K562 (cell line): ENCODE data around the gene SGPL1. TPM values are rescaled to one million over a fixed set of nuclear protein-coding genes. Genes with fewer than 3 reads are reported as not detected.

Experiments
- CREM ChIP-seq: IDR thresholded peaks from 2 replicates; pipeline ENCODE4 v1.6.1; 2014; ENCODE audit warnings: antibody characterized with exemption, low read depth
- KLF10 ChIP-seq: fragments of 250-450 bp; sonication (Bioruptor Pico); IDR thresholded peaks from 2 replicates; pipeline ENCODE4 v1.6.1; 2021; ENCODE audit warnings: matching md5 sums
- RNF219 ChIP-seq: fragments of 250-450 bp; sonication (Bioruptor Pico); IDR thresholded peaks from 2 replicates; pipeline ENCODE4 v1.5.0; 2022; ENCODE audit warnings: mild to moderate bottlenecking
- U2AF1 ChIP-seq: fragments of 200-400 bp; formaldehyde crosslinking; optimal IDR thresholded peaks from 2 replicates; pipeline ENCODE3; 2017; ENCODE audit warnings: mild to moderate bottlenecking, low read depth, low read length, moderate library complexity
- ZHX1 ChIP-seq: fragments of 150-350 bp; conservative IDR thresholded peaks from 2 replicates; pipeline ENCODE4 v1.6.1; 2014; ENCODE audit warnings: low read length
- ZNF449 ChIP-seq: fragments of 250-450 bp; sonication (Bioruptor Pico); IDR thresholded peaks from 2 replicates; pipeline ENCODE4 v1.8.0; 2022; ENCODE audit warnings: moderate library complexity, mild to moderate bottlenecking, inconsistent platforms
- ZNF583 ChIP-seq: fragments of 250-450 bp; sonication (Bioruptor Pico); IDR thresholded peaks from 2 replicates; pipeline ENCODE4 v1.4.0; 2020
- polyA plus RNA-seq, 8 experiments: library from polyadenylated mRNA; depleted of rRNA in 4 of 8; stranded (reverse) in 5 of 8; unstranded in 3 of 8; fragments of >200 nt; fragmentation: Nextera tagmentation in 2 of 8; fragmentation: Illumina TruSeq in 1 of 8; extraction: Ambion mirVana in 2 of 8; extraction: Trizol in 1 of 8; gene quantifications; 2 replicates each; pipeline versions ENCODE4 v1.2.1 to v1.2.3, GENCODE V29; 2011 to 2014; ENCODE audit warnings: inconsistent platforms in 1 of 8, missing spikeins in 1 of 8
- total RNA-seq, 7 experiments: library from RNA; depleted of rRNA in 6 of 7; stranded (reverse); fragments of >200 nt in 6 of 7; fragmentation: Illumina TruSeq in 2 of 7; extraction: Trizol in 2 of 7; gene quantifications; 2 replicates each; pipeline versions ENCODE4 v1.2.1 to v1.2.3, GENCODE V29; 2011 to 2021; ENCODE audit warnings: low replicate concordance in 1 of 7
- TF ChIP-seq, protein P1 (sequence below): fragments of 450-650 bp; IDR thresholded peaks from 2 replicates; pipeline ENCODE4 v1.6.1; 2016; ENCODE audit warnings: mild to moderate bottlenecking, moderate library complexity

The SGPL1 gene
- total and polyA plus RNA-seq, 9 of the 15 experiments (the other 6 are each of a cell fraction or from before 2014, with no cell fraction given) = 6.0 to 18.0 (median 8.7) TPM

DNA sequence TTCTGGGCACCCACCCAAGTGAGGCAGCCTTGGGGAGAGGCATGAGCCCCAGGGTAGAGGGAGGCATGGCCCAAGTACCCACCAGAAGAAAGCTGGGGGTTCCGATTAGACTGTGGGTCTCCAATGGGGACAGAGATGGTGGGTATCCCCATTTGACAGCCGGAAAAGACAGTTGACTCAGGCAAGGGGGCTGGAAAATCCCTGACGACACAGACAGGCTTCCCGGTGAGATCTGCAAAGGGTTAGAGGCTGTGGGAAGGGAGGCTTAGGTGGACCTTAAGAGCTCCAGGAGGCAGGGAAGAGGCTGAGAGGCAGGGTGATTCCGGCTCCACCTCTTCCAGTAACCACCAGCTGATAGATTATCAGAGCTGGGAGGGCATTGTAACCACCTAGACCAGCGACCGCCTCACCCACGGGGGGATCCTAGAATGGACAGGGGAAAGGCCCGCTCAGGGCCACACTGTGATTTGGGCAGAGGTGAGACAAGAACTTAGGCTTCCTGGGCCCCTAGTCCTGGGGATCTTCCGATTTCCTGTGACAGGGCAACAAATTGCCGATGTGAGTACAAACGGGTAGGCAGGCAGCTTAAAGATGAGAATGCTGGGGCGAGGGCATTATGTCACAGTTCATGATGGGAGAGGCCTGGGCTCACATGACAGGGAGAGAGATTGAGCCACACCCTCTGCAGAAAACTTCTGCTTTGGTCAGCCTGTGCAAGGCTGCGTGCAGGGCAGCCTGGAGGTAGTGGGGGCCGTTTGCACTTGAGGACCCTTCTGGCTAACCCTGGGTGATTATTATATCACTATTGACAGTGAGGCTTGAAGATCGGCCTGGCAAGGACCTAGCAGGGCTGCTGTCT lies 36.0 kb upstream of the SGPL1 start (continued):
- TF ChIP-seq ZHX1 (no peak), ZNF583 (CRISPR knock-in tag) (peak; percentile 13; the same call in 1 of the 2 replicates), KLF10 (no peak), RNF219 (CRISPR knock-in tag) (no peak), U2AF1 (no peak), CREM (no peak), ZNF449 (no peak)
- TF ChIP-seq, protein P1, sequence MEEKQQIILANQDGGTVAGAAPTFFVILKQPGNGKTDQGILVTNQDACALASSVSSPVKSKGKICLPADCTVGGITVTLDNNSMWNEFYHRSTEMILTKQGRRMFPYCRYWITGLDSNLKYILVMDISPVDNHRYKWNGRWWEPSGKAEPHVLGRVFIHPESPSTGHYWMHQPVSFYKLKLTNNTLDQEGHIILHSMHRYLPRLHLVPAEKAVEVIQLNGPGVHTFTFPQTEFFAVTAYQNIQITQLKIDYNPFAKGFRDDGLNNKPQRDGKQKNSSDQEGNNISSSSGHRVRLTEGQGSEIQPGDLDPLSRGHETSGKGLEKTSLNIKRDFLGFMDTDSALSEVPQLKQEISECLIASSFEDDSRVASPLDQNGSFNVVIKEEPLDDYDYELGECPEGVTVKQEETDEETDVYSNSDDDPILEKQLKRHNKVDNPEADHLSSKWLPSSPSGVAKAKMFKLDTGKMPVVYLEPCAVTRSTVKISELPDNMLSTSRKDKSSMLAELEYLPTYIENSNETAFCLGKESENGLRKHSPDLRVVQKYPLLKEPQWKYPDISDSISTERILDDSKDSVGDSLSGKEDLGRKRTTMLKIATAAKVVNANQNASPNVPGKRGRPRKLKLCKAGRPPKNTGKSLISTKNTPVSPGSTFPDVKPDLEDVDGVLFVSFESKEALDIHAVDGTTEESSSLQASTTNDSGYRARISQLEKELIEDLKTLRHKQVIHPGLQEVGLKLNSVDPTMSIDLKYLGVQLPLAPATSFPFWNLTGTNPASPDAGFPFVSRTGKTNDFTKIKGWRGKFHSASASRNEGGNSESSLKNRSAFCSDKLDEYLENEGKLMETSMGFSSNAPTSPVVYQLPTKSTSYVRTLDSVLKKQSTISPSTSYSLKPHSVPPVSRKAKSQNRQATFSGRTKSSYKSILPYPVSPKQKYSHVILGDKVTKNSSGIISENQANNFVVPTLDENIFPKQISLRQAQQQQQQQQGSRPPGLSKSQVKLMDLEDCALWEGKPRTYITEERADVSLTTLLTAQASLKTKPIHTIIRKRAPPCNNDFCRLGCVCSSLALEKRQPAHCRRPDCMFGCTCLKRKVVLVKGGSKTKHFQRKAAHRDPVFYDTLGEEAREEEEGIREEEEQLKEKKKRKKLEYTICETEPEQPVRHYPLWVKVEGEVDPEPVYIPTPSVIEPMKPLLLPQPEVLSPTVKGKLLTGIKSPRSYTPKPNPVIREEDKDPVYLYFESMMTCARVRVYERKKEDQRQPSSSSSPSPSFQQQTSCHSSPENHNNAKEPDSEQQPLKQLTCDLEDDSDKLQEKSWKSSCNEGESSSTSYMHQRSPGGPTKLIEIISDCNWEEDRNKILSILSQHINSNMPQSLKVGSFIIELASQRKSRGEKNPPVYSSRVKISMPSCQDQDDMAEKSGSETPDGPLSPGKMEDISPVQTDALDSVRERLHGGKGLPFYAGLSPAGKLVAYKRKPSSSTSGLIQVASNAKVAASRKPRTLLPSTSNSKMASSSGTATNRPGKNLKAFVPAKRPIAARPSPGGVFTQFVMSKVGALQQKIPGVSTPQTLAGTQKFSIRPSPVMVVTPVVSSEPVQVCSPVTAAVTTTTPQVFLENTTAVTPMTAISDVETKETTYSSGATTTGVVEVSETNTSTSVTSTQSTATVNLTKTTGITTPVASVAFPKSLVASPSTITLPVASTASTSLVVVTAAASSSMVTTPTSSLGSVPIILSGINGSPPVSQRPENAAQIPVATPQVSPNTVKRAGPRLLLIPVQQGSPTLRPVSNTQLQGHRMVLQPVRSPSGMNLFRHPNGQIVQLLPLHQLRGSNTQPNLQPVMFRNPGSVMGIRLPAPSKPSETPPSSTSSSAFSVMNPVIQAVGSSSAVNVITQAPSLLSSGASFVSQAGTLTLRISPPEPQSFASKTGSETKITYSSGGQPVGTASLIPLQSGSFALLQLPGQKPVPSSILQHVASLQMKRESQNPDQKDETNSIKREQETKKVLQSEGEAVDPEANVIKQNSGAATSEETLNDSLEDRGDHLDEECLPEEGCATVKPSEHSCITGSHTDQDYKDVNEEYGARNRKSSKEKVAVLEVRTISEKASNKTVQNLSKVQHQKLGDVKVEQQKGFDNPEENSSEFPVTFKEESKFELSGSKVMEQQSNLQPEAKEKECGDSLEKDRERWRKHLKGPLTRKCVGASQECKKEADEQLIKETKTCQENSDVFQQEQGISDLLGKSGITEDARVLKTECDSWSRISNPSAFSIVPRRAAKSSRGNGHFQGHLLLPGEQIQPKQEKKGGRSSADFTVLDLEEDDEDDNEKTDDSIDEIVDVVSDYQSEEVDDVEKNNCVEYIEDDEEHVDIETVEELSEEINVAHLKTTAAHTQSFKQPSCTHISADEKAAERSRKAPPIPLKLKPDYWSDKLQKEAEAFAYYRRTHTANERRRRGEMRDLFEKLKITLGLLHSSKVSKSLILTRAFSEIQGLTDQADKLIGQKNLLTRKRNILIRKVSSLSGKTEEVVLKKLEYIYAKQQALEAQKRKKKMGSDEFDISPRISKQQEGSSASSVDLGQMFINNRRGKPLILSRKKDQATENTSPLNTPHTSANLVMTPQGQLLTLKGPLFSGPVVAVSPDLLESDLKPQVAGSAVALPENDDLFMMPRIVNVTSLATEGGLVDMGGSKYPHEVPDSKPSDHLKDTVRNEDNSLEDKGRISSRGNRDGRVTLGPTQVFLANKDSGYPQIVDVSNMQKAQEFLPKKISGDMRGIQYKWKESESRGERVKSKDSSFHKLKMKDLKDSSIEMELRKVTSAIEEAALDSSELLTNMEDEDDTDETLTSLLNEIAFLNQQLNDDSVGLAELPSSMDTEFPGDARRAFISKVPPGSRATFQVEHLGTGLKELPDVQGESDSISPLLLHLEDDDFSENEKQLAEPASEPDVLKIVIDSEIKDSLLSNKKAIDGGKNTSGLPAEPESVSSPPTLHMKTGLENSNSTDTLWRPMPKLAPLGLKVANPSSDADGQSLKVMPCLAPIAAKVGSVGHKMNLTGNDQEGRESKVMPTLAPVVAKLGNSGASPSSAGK = no peak
